GM21367 (cell line): ENCODE measurements around the gene TTC34.

Experiments used
- ATAC-seq: cut with Tn5 transposase; IDR thresholded peaks from one replicate; pipeline ENCODE4 v1.9.1; 2021; ENCODE audit not compliant: unreplicated experiment

TTC34 gene

GRCh38 chr1:2830761-2831425 is 29.4 kb upstream of the TTC34 start:
- no peak for ATAC-seq

- ATAC-seq: no peak
Measured at GRCh38 chr1:2829846-2830615, 28.5 kb upstream of the TTC34 start.

- no peak for ATAC-seq
Measured at GRCh38 chr1:2828586-2829250, 27.2 kb upstream of the TTC34 start.

GRCh38 chr1:2826736-2827292 is 25.3 kb upstream of the TTC34 start:
- ATAC-seq: no peak

- ATAC-seq: no peak
Measured at GRCh38 chr1:2826316-2826715, 24.8 kb upstream of the TTC34 start.

- no peak for ATAC-seq
Measured at GRCh38 chr1:2825487-2826189, 24.1 kb upstream of the TTC34 start.

- no peak for ATAC-seq
Measured at GRCh38 chr1:2824999-2825398, 23.5 kb upstream of the TTC34 start.

GRCh38 chr1:2823921-2824610 is 22.6 kb upstream of the TTC34 start:
- ATAC-seq: no peak

GRCh38 chr1:2822621-2823145 is 21.2 kb upstream of the TTC34 start:
- ATAC-seq: no peak

- no peak for ATAC-seq
Measured at GRCh38 chr1:2821966-2822620, 20.6 kb upstream of the TTC34 start.

- no peak for ATAC-seq
Measured at GRCh38 chr1:2821373-2821955, 20.0 kb upstream of the TTC34 start.

GRCh38 chr1:2820731-2821372 is 19.4 kb upstream of the TTC34 start:
- no peak for ATAC-seq

GRCh38 chr1:2819831-2820730 is 18.6 kb upstream of the TTC34 start:
- ATAC-seq: no peak

GRCh38 chr1:2819429-2819828 is 17.9 kb upstream of the TTC34 start:
- no peak for ATAC-seq

GRCh38 chr1:2817784-2818564 is 16.5 kb upstream of the TTC34 start:
- no peak for ATAC-seq

GRCh38 chr1:2816786-2817185 is 15.3 kb upstream of the TTC34 start:
- ATAC-seq: no peak

GRCh38 chr1:2815551-2815950 is 14.1 kb upstream of the TTC34 start:
- no peak for ATAC-seq
